Measurements from ENCODE around the gene WDR36. TPM values are rescaled to one million over a fixed set of nuclear protein-coding genes. Genes with fewer than 3 reads are reported as not detected.

WDR36 gene
- 14.7 TPM for polyA plus RNA-seq (2012; ENCODE audit: insufficient read depth, insufficient read length, low read depth)

- Histone ChIP-seq H3K36me3 (peaks cover 30% of the 10 kb centered on the region), H3K9me3 (peaks cover 5% of the 10 kb centered on the region; the same call in 1 of the 2 replicates), H3K4me1 (no peaks in the 10 kb centered on the region), H3K4me3 (ENCODE audit: low read depth, low read length) (peak within 1 kb of the TSS; percentile 99), H3K27me3 (no peaks in the 10 kb centered on the region)
- TF ChIP-seq, protein P1, sequence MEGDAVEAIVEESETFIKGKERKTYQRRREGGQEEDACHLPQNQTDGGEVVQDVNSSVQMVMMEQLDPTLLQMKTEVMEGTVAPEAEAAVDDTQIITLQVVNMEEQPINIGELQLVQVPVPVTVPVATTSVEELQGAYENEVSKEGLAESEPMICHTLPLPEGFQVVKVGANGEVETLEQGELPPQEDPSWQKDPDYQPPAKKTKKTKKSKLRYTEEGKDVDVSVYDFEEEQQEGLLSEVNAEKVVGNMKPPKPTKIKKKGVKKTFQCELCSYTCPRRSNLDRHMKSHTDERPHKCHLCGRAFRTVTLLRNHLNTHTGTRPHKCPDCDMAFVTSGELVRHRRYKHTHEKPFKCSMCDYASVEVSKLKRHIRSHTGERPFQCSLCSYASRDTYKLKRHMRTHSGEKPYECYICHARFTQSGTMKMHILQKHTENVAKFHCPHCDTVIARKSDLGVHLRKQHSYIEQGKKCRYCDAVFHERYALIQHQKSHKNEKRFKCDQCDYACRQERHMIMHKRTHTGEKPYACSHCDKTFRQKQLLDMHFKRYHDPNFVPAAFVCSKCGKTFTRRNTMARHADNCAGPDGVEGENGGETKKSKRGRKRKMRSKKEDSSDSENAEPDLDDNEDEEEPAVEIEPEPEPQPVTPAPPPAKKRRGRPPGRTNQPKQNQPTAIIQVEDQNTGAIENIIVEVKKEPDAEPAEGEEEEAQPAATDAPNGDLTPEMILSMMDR (IDR thresholded peaks at IDR 0.05; ENCODE audit: low read depth, low read length): no peak
- peak; percentile 92 for DNase-seq
Measured at GRCh38 chr5:111092062-111092853, at the start of gene WDR36. WDR36 (plus strand) TSS chr5:111092348; CDS start chr5:111092457, 109 bp downstream.

DNA sequence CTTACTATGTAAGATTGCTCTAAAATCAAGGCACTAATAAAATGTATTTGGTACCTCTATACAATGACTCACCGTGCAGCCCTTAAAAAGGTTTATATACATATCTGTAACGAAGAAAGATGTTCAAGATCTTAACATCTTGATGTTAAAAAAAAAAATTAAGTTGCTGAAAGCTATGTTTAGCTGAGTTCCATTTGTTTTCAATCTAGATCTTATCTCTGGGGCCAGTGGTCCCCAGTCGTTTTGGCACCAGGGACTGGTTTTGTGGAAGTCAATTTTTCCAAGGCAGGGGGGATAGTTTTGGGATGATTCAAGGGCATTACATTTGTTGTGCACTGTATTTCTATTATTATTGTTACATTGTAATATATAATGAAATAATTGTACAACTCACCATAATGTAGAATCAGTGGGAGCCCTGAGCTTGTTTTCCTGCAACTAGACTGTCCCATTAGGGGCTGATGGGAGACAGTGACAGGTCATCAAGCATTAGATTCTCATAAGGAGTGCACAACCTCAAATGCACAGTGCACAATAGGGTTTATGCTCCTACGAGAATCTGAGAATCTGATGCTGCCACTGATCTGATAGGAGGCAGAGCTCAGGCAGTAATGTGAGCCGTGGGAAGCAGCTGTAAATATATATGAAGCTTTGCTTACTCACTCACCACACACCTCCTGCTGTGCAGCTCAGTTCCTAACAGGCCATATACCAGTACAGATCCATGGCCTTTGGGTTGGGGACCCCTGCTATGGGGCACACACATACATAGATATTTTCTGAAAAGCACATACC lies 48.2 kb upstream of the WDR36 start:
- Histone ChIP-seq H3K4me1 (no peaks in the 10 kb centered on the region), H3K9me3 (no peaks in the 10 kb centered on the region), H3K36me3 (no peaks in the 10 kb centered on the region), H3K4me3 (ENCODE audit: low read depth, low read length) (no peak overlapping the region), H3K27me3 (peaks cover 3% of the 10 kb centered on the region)
- peak; percentile 4 for DNase-seq
- TF ChIP-seq, protein P1 (IDR thresholded peaks at IDR 0.05; ENCODE audit: low read depth, low read length): no peak

DNA sequence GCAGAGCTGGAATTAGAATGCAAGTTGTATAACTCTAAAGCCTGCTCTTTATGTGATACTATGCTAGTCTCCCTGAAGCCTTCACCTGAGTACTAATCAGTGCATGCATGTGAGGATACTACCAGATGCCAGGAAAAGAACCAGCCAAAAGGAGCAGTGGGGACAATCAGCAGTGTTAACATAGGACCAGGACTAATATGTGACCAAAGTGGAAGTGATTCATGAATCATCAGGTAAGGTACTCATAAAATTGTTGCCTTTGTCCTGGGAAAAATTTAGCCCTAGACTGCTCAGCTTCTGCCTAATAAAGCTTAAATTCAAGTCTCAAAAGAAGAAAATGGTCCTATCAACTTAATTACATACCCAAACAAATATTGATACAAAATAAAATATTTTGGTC lies 34.1 kb upstream of the WDR36 start:
- no peak for DNase-seq
- peaks cover 41% of the 10 kb centered on the region for H3K27me3 ChIP-seq
- no peak overlapping the region for H3K4me3 ChIP-seq (ENCODE audit: low read depth, low read length)
- no peaks in the 10 kb centered on the region for H3K36me3 ChIP-seq
- no peaks in the 10 kb centered on the region for H3K9me3 ChIP-seq
- no peaks in the 10 kb centered on the region for H3K4me1 ChIP-seq
- TF ChIP-seq, protein P1 (IDR thresholded peaks at IDR 0.05; ENCODE audit: low read depth, low read length): no peak

DNA sequence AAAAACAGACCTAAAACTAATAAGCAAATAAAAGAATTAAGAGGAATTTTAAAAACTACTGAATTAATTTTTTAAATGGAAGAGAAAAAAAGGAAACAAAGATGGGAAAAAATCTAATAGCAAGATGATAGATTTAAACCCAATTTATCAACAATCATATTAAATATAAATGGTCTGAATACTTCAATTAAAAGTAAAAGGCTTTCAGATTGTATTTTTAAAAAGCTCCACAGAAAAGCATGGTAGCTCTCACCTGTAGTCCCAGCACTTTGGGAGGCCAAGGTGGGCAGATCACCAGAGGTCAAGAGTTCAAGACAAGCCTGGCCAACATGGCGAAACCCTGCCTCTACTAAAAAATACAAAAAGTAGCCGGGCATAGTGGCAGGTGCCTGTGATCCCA lies 32.0 kb upstream of the WDR36 start:
- Histone ChIP-seq H3K4me3 (ENCODE audit: low read depth, low read length) (no peak overlapping the region), H3K27me3 (peaks cover 29% of the 10 kb centered on the region), H3K36me3 (no peaks in the 10 kb centered on the region), H3K9me3 (no peaks in the 10 kb centered on the region), H3K4me1 (no peaks in the 10 kb centered on the region)
- TF ChIP-seq, protein P1 (IDR thresholded peaks at IDR 0.05; ENCODE audit: low read depth, low read length): no peak
- no peak for DNase-seq

DNA sequence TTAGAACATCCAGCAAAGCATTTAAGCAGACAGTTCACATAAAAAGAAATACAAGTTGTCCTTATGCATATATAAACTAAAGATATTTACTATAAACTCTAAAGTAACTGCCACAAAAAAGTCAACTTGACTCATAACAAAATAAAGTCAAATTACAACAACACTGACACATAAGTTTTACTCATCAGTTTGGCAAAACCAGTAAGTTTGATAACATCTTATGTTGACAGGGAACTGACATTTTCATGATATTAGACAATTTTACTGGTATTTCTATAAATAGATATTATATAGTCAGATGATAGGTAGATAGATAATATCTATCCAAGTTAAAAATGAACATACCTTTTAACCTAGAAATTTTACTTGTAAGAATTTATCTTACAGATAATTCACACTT lies 30.5 kb upstream of the WDR36 start:
- DNase-seq: no peak
- H3K4me3 ChIP-seq (ENCODE audit: low read depth, low read length): no peak overlapping the region
- TF ChIP-seq, protein P1 (IDR thresholded peaks at IDR 0.05; ENCODE audit: low read depth, low read length): no peak
- no peaks in the 10 kb centered on the region for H3K4me1 ChIP-seq
- peaks cover 31% of the 10 kb centered on the region for H3K27me3 ChIP-seq
- no peaks in the 10 kb centered on the region for H3K9me3 ChIP-seq
- no peaks in the 10 kb centered on the region for H3K36me3 ChIP-seq

All from BE2C (cell line).